Ovary (tissue), 9 donors: ENCODE data around the gene UGT1A1. TPM values are rescaled to one million over a fixed set of nuclear protein-coding genes. Genes with fewer than 3 reads are reported as not detected.

ENCODE experiments used
- DNase-seq, 5 donors: peaks; one replicate each; pipeline ENCODE4 v3.0.0-alpha.2; 2019 to 2020
- H3K27ac ChIP-seq, 2 donors: fragments of 200-600 bp; one replicate each; pipeline versions ENCODE4 v1.5.1 to v1.8.0; 2019 to 2022
- H3K27me3 ChIP-seq: fragments of 200-600 bp; one replicate; pipeline ENCODE4 v1.8.0; 2022
- H3K36me3 ChIP-seq: fragments of 200-600 bp; sonication (generic); one replicate; pipeline ENCODE4 v1.5.1; 2019
- H3K4me1 ChIP-seq: one replicate; pipeline ENCODE4 v1.8.1; 2013; ENCODE audit warnings: mild to moderate bottlenecking, moderate library complexity; ENCODE audit not compliant: insufficient read depth
- H3K4me3 ChIP-seq: fragments of 200-600 bp; sonication (generic); one replicate; pipeline ENCODE4 v1.5.1; 2017
- H3K9me3 ChIP-seq, 2 donors: fragments of 200-600 bp in 1 of 2; sonication (generic) in 1 of 2; one replicate each; pipeline versions ENCODE4 v1.5.1 to v1.8.1; 2013 to 2019; ENCODE audit warnings: mild to moderate bottlenecking in 1 of 2, moderate library complexity in 1 of 2
- CTCF ChIP-seq, 3 donors: fragments of 450-650 bp in 2 of 3; fragments of 200-600 bp in 1 of 3; IDR thresholded peaks; one replicate each; pipeline versions ENCODE4 v1.5.1 to v1.8.0; 2016 to 2022; ENCODE audit warnings: antibody characterized with exemption in 3 of 3, mild to moderate bottlenecking in 1 of 3
- EP300 ChIP-seq: sonication (generic); formaldehyde crosslinking; IDR thresholded peaks from one replicate; pipeline ENCODE4 v1.6.1; 2017; ENCODE audit warnings: antibody characterized with exemption
- POLR2A ChIP-seq: fragments of 450-650 bp; IDR thresholded peaks from one replicate; pipeline ENCODE4 v1.6.1; 2017; ENCODE audit warnings: antibody characterized with exemption, mild to moderate bottlenecking, moderate library complexity
- WGBS, 3 donors: extraction: QIAGEN DNeasy Blood & Tissue Kit in 1 of 3; methylation state at CpG; one replicate each; pipeline versions ENCODE4 v1.1.5 to v1.1.7; 2013 to 2017; 5-methylcytosine and 5-hydroxymethylcytosine counted together
- intact Hi-C, 4 donors: fragments of 100-400 bp; cut with DNase I; formaldehyde crosslinking; loops; one replicate each; pipeline versions ENCODE4 v1.11.0 to v1.15.1; 2022 to 2023
- polyA plus RNA-seq, 2 donors: library from polyadenylated mRNA; stranded (reverse); fragments of 200-250 nt in 1 of 2; fragments of 350-450 nt in 1 of 2; fragmentation: Illumina TruSeq in 1 of 2; extraction: RNeasy Lipid Tissue Mini Kit (QIAGEN cat#74804) in 1 of 2; gene quantifications; one replicate each; pipeline ENCODE4 v1.2.3, GENCODE V29; 2013 to 2014
- total RNA-seq, 7 donors: library from RNA; depleted of rRNA in 2 of 7; stranded (reverse); fragments of >200 nt in 2 of 7; fragmentation: NEBNext Ultra II Directional in 3 of 7; extraction: Animal tissue kit (Norgen Biotek cat#: 25700) in 3 of 7; gene quantifications; one replicate each; pipeline versions ENCODE4 v1.1.0 to v1.2.4, GENCODE V29; 2016 to 2023
- donor health status: DM: no; HTN: no; CAD: no; lungs with moderate emphysema.
- donor health status: DM: no; HTN: no; CAD: no.
- donor health status: Bipolar disorder and iron deficiency.
- donor health status: DM: yes; HTN: yes; CAD: no.
- donor health status: DM: no; HTN: no; CAD: no.
- donor health status: DM: yes; HTN: yes; CAD: no.

UGT1A1 gene
- total and polyA plus RNA-seq, 9 donors, result 0.13 to 0.15 TPM; not detected in 7

GRCh38 chr2:233811732-233812131 lies 51.7 kb downstream of the UGT1A1 start:
- H3K9me3 ChIP-seq, result no peaks in the 10 kb centered on the region
- no peaks in the 10 kb centered on the region for H3K4me1 ChIP-seq
- H3K4me3 ChIP-seq, result no peak overlapping the region
- no peak for TF ChIP-seq POLR2A
- TF ChIP-seq CTCF (IDR thresholded peaks at IDR 0.05), result no peak
- no peak for TF ChIP-seq EP300
- 82 to 89% (median 85%) methylated on average over 8 of the region's 8 CpGs for WGBS, 3 donors
- no peaks in the 10 kb centered on the region for H3K27me3 ChIP-seq
- no peak overlapping the region for H3K27ac ChIP-seq
- intact Hi-C loops, result no loop called here
- peak in 1 of 5 donors; percentile 5 for DNase-seq
- no peaks in the 10 kb centered on the region for H3K36me3 ChIP-seq

GRCh38 chr2:233813236-233814055 lies 53.4 kb downstream of the UGT1A1 start:
- no peaks in the 10 kb centered on the region for H3K27me3 ChIP-seq
- peak in 1 of 5 donors; percentile 2 for DNase-seq
- TF ChIP-seq CTCF (IDR thresholded peaks at IDR 0.05) (no peak), POLR2A (no peak), EP300 (no peak)
- no peaks in the 10 kb centered on the region for H3K36me3 ChIP-seq
- WGBS, 3 donors, result 56 to 66% (median 56%) methylated on average over 3 of the region's 3 CpGs
- H3K4me1 ChIP-seq, result no peaks in the 10 kb centered on the region
- intact Hi-C loops, result no loop called here
- H3K4me3 ChIP-seq, result no peak overlapping the region
- H3K27ac ChIP-seq, result no peak overlapping the region
- no peaks in the 10 kb centered on the region for H3K9me3 ChIP-seq

- H3K4me1 ChIP-seq, result no peaks in the 10 kb centered on the region
- intact Hi-C loops, result no loop called here
- no peaks in the 10 kb centered on the region for H3K36me3 ChIP-seq
- H3K27ac ChIP-seq, result no peak overlapping the region
- no peaks in the 10 kb centered on the region for H3K9me3 ChIP-seq
- no peak overlapping the region for H3K4me3 ChIP-seq
- no peaks in the 10 kb centered on the region for H3K27me3 ChIP-seq
- WGBS, 3 donors, result 57 to 66% (median 61%) methylated on average over 2 of the region's 2 CpGs
- peak in 1 of 5 donors; percentile 2 for DNase-seq
- no peak for TF ChIP-seq CTCF (IDR thresholded peaks at IDR 0.05)
- TF ChIP-seq EP300, result no peak
- TF ChIP-seq POLR2A, result no peak
Observed at GRCh38 chr2:233814056-233814835, 54.2 kb downstream of the UGT1A1 start.

- Histone ChIP-seq H3K27me3 (no peaks in the 10 kb centered on the region), H3K4me1 (no peaks in the 10 kb centered on the region), H3K9me3 (no peaks in the 10 kb centered on the region), H3K36me3 (no peaks in the 10 kb centered on the region), H3K27ac (no peak overlapping the region), H3K4me3 (no peak overlapping the region)
- intact Hi-C loops, result no loop called here
- WGBS, 3 donors, result 67 to 77% (median 68%) methylated on average over 6 of the region's 6 CpGs
- no peak for DNase-seq
- TF ChIP-seq CTCF (IDR thresholded peaks at IDR 0.05), result no peak
- TF ChIP-seq EP300, result no peak
- no peak for TF ChIP-seq POLR2A
Observed at GRCh38 chr2:233815861-233816260, 55.8 kb downstream of the UGT1A1 start.
